HG03095 (cell line): ENCODE results near the gene MTA1.
A peak's percentile ranks its signal among the peaks of the same experiment; 100 is the strongest.

Source experiments
- ATAC-seq: cut with Tn5 transposase; IDR thresholded peaks from one replicate; pipeline ENCODE4 v1.9.1; 2021; ENCODE audit warnings: moderate library complexity; ENCODE audit not compliant: unreplicated experiment

MTA1 gene

GRCh38 chr14:105386581-105387529 is 32.8 kb upstream of the MTA1 start:
- no peak for ATAC-seq

GRCh38 chr14:105387530-105387922 is 32.1 kb upstream of the MTA1 start:
- ATAC-seq: no peak

- no peak for ATAC-seq
These were observed 31.3 kb upstream of the MTA1 start for GRCh38 chr14:105388110-105388951.

DNA sequence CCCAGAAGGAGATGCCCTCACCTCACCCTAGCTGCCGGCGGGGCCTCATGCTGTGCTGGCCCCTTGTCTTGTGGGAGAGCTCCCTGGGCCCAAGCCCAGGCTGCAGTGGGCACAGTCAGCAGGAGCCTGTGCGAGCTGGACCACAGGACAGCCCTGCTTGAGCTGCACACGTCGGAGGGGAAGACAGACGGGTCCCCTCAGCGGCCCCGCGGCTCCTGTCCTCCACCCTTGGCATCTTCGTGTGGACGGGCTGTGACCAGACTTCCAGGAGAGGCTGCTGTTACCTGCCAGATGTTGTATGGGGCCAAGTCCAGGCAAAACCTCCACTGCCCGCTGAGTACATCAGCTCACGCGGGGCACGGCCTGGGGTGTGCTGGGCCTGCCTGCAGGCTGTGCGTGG is 30.7 kb upstream of the MTA1 start:
- no peak for ATAC-seq

GRCh38 chr14:105389534-105389933 is 30.1 kb upstream of the MTA1 start:
- ATAC-seq: no peak

DNA sequence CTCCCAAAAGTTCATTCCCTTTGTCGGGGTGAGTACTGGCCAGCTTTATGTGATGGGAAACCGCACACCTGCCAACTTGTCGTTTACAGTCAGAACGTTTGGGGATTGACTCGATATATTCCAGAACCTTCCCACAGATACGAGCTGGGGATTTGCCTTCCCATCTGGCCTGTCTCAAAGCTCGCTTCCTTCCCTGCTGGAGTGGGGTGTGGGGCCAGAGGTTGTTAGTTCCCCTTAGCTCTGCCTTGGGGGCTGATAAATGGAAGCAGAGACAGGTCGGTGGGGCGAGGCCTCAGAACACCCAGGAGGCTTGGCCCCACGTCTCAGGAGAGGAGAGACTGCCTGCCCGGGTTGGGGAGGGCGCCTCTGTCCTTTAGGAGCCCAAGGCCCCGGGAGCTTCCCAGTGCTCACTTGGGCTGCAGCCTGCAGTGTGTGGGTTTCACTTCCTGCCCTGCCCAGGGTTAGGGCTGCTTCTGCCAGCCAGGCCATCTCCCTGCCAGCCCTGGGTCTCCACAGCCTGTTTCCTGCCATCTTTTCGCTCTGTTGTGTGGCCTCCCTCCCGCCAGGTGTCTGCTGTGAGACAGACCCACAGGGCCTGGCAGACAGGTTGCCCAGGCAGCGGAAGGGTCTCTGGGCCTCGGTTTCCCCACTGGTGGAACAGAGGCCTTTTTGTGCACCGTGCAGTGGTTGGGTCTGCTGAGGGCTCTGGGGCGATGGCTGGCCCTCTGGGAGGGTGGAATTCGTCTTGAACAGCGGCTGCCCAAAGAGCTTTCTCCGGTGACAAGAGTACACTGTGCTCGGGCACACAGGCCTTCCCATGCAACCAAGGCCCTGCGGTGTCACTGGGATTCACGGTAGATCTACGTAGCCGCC is 29.4 kb upstream of the MTA1 start:
- ATAC-seq: no peak

DNA sequence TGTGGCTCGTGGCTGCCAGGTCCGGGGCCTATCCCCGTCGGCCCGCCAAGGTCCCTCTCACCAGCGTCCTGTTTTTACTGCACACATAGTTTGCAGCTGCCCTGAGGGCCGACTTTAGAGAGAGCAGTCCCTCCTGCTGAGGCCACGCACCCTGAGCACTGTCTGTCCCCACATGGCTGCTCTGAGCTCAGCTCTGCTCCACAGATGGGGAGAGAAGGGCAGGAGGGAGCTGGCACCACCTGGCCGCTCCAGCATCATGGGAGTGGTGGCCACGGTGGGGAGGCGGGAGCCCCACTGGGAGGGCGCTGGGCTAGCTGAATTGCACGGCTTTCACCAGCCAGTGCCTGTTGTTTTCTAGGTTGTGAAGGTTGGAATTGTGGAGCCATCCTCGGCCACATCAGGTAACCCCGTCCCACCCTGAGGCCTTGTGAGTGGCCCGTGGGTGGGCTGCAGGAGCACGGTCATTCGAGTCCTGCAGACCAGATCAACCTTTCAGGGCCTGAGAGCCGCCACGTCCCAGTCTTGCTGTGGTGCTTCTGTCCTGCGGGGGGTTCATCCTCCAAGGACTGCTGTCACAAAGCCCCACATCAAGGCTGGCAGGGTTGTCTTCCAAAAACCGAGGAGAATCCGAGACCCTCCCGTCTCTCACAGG is 28.7 kb upstream of the MTA1 start:
- ATAC-seq: no peak

GRCh38 chr14:105391541-105391940 is 28.1 kb upstream of the MTA1 start:
- no peak for ATAC-seq

- ATAC-seq: no peak
These were observed 27.2 kb upstream of the MTA1 start for GRCh38 chr14:105392131-105393090.

DNA sequence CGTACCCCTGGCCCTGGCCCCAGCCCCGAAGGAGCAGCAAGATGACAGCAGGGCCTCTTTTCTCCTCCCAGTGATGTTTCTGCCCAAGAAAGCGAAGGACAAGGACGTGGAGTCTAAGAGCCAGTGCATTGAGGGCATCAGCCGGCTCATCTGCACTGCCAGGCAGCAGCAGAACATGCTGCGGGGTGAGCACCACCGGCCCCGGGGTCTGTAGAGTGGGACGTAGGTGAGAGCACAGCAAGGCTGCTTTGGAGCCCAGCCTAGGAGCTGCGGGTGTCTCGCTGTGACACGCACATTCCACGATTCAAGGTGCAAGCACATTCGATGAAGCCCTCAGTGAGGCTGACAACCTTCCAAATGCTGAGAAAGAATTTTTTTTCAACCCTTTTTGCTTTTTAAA is 26.5 kb upstream of the MTA1 start:
- ATAC-seq: no peak

DNA sequence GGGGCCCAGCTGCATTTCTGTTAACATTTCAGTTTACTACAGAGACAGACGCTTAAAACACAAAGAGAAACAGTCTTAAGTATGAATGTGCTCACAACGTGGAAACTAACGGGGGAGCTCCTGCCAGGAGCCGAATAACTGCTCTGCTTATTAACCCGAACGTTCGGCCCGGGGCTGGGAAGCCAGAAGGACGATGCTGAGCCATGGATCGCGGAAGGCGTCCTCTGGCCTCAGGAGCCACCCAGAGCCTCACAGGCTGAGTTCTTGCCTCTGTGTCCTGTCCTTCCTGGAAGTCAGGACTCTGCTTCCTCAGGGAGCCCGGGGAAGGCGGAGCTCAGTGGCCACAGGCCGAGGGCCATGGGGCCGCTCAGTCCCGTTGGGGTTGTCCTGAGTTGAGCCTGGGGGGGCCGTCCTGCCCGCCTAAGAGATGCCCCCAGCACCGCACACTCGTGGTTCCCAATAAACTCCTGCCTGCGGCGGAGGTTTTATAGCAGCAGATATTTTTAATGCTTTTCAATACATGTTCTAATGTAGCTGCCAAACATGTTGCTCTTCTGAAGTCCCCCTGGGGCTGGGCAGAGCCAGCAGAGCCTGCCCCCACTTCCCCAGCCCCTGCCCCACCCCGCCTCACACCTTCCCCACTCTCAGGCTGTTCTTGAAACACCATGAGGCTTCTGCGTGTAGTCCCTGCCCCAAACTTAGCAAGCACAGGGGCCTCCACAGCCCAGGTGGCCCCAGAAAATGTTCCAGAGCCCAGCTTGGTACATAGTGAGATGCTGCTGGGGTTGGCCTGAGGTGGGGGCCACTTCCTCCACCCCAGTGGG is 24.7 kb upstream of the MTA1 start:
- ATAC-seq: no peak

GRCh38 chr14:105395538-105395854 is 24.1 kb upstream of the MTA1 start:
- no peak for ATAC-seq

DNA sequence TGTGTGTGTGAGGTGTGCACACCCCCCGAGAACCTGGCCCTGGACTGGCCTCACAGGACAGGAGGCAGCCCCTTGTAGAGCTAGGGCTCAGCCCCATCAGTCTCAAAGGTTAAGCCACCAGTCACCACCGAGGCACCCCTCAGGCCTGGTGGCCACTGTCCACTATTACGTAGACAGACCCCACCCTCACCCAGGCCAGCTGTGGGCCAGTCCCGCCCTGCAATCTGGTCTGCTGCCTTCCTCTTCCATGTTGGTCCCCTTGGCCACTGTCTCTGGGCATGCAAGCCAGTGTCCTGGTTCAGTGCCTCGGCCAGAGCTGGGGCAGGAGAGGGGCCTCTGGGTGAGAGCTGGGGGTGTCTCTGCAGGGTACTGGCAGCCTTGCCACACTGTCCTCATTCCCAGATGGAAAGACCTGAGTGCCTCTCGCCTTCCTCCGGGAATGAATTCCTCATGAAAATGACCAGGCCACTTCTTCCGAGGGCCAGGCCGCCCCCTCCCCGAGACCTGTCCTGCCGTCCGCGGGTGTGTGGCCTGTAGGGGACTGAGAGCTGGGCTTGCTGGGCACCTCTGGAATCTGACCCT is 22.2 kb upstream of the MTA1 start:
- ATAC-seq: no peak

GRCh38 chr14:105398044-105398725 is 21.4 kb upstream of the MTA1 start, which contains the start of gene TEX22:
TEX22 (plus strand) TSS chr14:105398538; CDS start chr14:105399341, 803 bp downstream.
- peak; percentile 70 for ATAC-seq

GRCh38 chr14:105398726-105399465 is 20.7 kb upstream of the MTA1 start:
- ATAC-seq: peak; percentile 19

DNA sequence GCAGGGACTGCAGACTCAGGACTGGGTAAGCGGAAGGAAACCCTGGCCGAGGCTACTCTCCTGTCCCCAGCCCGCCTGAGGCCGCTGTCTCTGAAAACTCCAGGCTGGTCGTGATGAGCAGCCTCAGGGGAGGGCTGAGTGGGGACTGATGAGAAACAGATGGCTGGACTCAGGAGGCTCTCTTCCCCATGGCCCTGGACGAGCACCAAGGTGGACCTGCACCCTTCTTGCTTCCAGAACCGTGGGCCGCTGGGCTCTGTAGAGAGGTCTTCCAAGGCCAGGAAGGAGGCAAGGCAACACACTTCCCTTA is 20.2 kb upstream of the MTA1 start:
- ATAC-seq: no peak

GRCh38 chr14:105400016-105400415 is 19.6 kb upstream of the MTA1 start:
- ATAC-seq: no peak
